ENCODE data around the gene STIM2.

DNA sequence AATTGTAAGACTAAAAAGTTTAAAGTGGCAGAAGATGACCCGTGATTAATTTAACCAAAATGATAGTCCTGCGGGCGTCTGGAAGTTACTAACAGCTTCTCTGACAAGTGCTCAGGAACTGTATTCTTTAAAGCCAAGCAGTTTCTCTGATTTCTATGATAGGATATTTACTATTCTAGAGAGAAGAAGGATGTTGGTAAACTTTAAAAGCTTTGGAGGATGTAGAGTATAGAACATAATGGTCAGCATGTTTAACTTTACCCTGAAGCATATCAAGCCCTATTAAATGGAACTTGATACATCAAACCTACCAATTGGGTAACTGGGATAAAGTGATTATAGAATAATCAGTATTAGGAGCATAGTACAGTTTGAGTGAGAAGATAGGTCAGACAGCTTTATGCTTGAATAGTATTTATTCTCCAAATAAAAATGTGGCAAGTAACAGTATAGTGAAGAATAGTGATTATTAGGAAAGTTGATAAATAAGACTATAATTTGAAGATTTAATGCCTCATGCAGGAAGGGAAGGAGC is 1.8 kb downstream of the STIM2 start:
- TF ChIP-seq, protein P1, sequence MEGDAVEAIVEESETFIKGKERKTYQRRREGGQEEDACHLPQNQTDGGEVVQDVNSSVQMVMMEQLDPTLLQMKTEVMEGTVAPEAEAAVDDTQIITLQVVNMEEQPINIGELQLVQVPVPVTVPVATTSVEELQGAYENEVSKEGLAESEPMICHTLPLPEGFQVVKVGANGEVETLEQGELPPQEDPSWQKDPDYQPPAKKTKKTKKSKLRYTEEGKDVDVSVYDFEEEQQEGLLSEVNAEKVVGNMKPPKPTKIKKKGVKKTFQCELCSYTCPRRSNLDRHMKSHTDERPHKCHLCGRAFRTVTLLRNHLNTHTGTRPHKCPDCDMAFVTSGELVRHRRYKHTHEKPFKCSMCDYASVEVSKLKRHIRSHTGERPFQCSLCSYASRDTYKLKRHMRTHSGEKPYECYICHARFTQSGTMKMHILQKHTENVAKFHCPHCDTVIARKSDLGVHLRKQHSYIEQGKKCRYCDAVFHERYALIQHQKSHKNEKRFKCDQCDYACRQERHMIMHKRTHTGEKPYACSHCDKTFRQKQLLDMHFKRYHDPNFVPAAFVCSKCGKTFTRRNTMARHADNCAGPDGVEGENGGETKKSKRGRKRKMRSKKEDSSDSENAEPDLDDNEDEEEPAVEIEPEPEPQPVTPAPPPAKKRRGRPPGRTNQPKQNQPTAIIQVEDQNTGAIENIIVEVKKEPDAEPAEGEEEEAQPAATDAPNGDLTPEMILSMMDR (IDR thresholded peaks at IDR 0.05; ENCODE audit: insufficient read depth, low read depth, low read length), result no peak
- no peak for TF ChIP-seq EZH2 (IDR thresholded peaks at IDR 0.05; ENCODE audit: insufficient read depth, low read length)

All from astrocyte (in vitro differentiated cells and primary cell).